Measurements from ENCODE around the gene TEX29.

The TEX29 gene

DNA sequence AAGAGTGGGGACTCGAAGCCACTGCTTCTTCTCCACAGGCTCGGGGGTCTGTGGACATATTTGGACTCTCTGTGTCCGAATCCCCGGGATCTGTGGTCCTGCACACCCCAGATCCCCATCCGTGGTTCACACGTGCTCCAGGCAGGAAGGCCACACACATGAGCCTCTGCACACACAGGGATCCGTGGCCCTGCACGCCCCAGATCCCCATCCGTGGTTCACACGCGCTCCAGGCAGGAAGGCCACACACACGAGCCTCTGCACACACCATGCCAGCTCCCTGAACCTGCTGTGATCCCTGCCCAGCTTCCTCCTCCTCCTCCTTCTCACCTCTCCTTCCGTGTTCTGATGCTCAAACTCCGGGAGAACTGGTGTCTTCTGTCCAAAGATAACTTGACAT lies 3.1 kb downstream of the TEX29 start:
- DNase-seq = no peak

DNA sequence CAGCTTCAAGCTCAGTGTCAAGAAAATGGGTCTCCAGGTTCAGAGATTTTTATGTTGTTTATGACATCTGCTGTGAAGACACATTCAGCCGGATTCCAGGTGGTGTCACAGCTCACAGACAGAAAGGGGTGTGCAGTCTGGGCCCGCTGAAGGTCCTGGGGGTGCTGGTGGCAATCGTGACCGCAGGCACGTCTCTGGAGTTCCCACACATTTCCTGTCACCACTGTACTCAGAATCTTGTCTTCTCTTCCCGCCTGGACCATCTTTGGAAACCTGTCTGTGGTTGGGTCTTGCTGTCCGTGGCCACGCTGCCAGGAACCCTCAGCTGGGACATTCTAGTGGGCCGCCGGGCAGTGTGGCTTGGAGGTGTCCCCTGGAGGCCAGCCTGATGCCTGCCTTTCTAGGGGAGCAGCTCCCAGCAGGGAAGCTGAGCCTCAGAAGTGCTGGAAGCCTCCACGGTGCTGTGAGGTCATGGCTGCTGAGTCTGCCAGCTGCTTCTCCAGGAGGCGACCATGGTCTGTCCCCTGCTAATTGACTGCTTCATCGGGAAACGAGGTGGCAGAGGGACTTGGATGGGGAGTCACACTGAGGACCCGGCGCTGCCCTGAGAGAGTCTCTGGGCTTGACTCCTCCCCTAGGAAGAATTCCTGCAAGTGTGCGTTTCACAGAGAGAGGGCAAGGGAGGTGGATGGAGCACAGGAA lies 3.7 kb downstream of the TEX29 start:
- no peak for DNase-seq

DNA sequence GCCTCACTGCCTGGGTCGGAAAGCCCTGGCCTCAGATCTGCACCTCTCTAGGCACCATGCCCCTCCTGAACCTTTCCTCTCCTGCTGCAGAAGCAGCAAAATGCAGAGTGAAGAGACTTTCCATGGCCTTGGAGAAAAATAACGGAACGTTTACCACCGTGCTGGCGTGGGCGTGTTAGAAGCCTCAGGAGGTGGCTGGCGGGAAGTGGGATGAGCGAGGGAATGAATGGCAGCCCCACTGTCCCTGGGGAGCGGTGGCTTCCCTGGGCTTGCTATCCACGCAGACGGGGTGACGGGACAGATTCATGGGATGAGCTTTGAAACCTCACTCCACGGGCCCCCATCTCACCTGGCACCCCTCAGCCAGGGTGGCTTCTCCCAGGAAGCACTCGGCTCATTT lies 4.3 kb downstream of the TEX29 start:
- DNase-seq = no peak

DNA sequence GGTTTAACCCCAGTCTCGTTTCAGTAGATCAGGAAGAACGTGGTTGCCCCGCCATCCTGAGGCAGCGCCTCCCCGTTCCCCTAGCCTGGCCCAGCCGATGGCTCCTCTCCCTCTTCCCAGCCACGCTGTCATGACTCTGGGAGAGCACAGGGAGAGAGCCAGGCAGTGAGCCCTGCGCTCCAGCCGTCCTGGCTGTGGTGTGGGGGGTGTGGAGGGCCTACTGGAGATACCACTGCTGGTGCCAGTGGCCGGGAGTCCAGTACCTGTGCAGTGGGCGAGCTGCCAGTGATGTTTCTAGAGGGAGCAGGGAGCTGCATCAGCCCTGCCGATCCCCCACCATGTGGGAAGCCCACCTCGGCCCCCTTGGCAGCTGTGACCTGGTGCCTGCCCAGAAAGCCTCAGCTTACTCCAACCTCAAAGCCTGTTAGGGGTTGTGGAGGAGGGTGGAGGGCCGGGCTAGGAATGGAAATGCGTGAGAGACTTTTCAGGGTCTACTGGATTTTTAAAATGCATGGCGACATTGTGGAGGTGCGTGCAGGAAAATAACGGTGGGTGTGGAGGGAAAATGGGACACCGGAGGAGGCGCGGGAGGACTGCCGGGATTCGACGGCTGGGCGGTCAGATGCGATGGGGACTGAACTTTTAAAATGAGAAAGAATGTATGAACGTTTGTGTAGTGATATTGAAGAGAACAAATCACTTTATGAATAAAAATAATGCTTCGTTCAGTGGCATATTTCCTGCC lies 4.9 kb downstream of the TEX29 start:
- DNase-seq = no peak

DNA sequence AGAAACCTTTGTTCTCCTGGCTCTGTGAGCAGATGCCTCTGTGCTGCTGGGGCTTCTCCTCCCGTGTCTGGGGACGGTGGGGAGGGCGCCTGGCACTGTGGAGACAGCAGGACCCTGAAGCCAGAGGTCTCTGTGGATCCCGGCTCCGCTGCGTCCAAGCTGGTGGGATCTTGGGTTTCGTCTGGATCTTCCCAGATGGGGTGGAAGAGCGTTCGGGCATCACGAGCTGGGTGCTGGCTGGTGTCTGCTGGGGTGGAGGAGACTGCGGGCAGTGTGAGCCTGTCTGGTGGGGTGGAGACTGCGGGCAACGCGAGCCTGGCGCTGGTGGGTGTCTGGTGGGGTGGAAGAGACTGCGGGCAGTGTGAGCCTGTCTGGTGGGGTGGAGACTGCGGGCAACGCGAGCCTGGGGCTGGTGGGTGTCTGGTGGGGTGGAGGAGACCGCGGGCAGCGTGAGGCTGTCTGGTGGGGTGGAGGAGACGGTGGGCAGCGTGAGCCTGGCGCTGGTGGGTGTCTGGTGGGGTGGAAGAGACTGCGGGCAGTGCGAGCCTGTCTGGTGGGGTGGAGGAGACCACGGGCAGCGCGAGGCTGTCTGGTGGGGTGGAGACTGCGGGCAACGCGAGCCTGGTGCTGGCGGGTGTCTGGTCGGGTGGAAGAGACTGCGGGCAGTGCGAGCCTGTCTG lies 5.6 kb downstream of the TEX29 start:
- DNase-seq = no peak

DNA sequence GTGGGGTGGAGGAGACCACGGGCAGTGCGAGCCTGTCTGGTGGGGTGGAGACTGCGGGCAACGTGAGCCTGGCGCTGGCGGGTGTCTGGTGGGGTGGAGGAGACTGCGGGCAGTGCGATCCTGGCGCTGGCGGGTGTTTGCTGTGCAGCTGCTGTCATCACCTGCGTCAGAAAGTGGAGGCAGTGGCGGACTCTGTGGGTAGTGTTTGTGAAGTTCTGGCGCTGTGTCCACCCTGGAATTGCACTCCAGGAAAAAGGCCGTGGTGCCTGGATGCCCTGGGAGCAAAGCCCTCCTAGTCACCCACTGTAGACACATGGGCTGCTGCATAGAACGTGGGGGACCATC lies 6.2 kb downstream of the TEX29 start:
- no peak for DNase-seq

DNA sequence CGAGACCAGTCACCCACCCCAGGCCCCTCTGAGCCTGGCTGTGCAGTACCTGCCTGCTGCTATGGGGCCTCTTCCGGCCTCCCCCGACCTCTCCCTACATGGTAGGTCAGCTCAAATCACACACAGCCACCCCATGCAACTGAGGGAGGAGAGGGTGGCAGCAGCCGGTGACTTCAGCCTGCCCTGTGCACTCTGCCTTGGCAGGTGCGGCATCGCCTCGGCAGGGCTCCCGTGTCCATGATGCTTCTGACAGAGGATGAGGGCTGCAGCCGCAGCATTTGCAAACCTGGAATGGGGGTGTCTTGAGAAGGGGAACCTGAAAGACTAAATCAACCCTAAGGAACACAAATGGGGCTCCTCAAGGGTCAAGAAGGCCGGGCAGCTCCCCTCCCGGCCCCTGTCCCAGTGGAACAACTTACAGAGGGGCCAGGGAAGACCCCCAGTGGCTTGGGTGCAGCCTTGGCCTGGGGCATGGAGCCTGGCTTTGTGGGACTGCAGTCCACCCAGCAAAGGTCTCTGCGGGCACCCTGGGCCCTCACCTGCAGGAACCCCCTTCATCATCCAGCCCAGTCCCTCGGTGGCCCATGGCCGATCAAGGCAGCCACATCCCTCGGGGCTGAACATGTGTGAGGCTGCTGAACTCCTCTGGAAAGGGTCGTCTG lies 6.7 kb downstream of the TEX29 start:
- peak in 1 of 2 experiments; percentile 15 for DNase-seq

DNA sequence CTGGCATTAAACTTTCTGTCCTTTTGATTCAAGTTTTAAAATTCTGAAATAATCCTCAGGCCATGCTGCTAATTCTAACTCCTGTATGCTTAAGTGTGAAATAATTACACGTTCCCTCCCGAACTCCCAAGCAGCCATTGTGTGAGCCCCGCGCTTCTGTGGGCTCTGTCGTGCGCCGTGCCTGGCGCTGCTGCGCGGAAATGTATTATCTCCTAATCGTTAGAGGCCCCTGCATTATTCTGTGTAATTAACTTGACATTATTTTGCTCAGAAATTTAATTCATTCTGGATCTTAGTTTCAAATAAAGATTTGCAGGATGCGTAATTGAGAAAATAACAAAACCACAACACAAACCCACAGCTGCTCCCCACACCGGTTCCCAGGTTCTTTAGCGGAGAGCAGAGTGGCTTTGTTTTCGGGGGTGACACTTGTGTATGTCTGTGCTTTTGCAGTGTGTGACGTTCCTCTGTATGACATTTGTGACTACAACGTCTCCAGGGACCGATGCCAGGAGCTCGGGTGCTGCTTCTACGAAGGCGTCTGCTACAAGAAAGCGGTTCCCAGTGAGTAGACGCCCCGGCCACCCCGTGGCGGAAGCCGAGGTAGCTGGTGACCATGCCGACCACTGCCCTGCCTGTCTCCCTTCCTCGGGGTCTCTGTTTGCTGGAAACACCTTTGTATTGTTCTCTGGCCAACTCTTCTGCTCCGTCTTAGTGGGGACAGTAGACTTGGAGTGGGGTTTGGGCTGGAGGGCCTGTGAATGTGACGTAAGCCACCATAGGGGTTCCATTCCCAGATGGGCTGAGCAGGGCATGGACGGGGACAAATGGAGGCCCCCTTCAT lies 7.5 kb downstream of the TEX29 start:
- DNase-seq = no peak

DNA sequence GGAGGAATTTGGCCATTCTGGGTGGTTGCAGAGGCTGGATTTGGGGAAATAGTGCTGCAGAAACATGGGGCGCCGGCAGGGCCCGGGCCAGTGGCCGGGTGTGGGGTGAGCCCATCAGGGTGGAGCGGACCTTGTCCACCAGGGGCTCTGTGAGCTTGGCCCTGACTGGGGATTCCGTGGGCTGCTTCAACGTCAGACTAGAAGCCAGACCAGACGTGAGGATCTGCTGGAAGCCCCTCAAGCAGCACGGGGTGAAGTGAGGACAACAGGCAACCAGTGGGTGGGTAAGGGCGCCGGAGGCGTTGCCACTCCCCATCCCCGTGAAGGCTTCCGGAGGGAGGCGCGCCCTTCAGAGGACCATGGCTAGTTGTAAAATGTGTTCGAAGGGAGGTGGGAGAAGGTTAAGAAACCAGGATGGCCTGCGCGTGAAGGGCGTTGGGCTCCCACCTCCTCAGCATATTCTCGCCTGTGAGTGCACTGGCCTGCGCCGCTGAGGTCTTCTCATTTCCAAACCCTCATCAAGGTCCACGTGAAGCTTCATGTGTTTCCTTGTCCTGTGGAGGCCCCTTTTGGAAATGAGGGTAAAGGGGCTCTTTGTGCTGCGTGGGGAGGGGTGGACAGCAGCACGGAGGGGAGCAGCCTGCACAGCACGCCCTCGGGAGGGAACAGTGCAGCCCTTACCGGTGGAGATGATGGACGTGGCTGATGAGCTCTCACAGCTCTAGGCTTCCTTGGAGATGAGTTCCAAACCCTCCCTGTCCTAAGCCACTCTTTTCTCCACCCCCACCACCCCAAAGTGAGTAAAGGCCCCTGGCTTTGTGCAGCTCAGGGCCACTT lies 8.3 kb downstream of the TEX29 start:
- no peak for DNase-seq

DNA sequence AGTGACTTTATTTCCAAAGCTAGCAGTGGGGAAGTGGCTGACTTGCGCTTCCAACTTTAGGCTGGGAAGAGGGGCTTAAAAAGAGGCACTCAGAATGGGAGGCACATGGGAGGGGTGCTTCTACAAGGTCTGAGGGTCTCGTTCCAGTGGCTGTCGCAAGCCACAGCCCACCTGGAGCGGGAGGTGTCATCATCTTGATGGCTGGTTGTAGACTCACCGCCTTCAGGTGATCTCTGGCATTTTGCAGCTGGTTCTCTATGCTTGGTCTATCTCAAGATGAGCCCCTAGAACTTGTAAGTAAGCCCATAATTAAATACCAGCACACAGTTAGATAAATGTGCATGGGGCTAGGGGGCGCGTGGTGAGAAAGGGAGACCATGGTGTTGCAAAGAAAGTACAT lies 9.2 kb downstream of the TEX29 start:
- no peak for DNase-seq

DNA sequence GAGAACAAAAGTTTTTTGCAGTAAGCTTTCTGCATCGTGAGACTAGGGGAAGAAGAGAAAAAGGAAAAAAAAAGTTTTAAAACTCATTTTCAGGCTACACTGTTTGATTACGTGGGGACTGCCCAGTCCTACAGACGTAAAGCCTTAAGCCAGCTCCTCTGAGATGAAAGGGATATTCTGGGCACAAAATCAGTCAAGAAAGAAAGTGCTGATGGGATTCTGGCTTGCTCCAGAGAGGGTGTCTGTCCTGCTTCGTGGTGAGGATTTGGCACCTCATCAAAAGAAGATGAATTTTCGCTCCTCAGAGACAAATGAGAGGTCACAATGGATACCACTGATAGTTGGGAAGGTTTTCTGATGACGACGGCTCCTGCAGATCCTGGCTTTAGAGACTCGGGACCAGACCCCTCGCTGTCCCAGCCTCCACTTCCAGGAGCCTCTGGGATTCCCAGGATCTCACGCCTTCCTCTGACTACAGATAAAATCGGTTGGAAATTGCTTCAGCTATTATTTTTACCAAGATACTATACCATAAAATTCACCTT lies 9.7 kb downstream of the TEX29 start:
- no peak for DNase-seq

DNA sequence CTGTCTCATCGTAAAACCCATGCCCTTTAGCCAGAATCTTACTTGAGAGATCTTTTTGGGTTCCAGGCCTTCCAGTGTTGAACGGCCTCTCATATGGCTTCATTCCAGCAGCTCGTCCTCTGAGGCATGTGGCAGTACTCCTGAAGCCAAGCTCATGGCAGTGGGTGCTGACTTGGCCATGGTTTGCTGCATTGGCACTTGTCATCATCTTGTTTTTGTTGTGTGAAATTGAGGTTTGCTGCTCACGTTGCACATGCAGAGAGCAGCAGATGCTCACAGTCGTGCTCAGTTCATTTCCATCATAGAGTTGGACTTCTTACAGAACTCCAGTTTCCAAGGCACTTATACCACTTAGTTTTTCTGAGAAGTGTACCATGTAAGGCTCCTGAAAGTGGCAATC lies 14.9 kb downstream of the TEX29 start:
- no peak for DNase-seq

DNA sequence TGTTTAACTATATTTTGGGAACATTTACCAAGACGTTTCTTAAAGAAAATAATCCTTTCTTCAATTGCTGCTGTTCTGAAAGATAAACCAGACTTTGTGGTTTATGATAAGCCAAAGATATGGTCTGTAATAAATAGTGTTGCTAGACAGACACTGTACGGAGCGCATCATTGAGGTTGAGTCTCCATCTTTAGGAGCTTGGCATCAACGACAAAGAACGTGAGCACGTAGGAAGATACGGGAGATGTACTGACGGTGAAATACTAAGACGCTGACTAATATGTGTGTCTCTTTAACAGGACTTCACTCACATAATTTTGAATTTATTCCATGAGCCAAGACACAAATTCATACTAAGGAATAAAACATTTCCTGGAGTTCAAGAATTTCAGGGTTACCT lies 16.2 kb downstream of the TEX29 start:
- DNase-seq = no peak

DNA sequence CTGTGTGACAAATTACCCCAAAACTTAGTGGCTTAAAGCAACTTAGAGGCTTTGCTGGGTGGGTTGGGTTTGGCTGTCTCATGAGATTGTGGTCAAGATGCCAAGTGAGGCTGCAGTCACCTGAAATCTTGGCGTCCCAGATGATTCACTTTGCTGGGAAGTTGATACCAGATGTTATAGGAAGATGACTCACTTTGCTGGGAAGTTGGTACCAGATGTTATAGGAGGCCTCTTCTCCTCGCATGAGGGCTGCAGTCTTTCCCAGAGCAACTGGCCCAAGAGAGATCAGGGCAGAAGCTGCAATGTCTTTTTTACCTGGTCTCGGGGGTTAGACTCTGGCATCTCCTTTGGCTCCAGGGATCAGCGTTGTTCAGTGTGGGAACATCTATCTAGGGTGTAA lies 16.8 kb downstream of the TEX29 start:
- DNase-seq = peak in 1 of 2 experiments; percentile 9

DNA sequence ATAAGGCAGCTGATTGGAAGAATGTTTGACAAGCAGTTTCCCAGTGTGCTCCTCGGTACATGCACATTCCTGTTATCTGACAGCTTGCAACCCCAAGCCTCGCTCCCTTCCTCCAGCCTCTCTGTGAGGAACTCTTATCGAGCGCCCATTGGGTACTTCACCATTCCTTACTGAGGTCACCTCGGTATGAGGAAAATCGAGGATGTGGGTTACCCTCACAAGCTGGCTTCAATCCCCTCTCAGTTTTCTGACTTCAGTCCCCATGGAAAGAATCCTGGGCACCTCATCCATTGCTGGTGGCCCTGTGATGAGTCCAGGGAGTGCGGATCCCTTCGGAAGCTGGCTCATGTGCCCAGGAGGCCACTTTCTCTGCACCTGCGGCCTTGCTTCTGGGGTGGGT lies 17.3 kb downstream of the TEX29 start:
- no peak for DNase-seq

DNA sequence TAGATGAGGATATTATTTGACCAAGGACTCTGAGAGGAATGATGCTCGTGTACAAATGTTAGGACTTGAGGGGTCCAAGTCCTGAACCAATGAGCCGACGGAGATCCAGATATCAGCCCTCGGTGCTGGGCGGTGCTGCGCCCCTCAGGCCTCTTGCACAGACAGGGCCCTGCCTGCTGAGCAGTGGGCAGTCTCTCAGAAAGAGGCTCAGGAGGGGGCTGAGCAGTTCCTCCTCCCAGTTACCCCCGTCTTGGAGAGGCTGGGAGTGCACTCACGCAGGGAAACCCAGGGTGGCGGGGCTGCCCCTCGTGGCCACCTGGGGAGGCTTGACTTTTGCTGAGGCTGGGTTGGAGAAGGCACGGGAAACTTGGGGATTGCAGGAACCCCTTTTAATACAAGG lies 18.4 kb downstream of the TEX29 start:
- no peak for DNase-seq

DNA sequence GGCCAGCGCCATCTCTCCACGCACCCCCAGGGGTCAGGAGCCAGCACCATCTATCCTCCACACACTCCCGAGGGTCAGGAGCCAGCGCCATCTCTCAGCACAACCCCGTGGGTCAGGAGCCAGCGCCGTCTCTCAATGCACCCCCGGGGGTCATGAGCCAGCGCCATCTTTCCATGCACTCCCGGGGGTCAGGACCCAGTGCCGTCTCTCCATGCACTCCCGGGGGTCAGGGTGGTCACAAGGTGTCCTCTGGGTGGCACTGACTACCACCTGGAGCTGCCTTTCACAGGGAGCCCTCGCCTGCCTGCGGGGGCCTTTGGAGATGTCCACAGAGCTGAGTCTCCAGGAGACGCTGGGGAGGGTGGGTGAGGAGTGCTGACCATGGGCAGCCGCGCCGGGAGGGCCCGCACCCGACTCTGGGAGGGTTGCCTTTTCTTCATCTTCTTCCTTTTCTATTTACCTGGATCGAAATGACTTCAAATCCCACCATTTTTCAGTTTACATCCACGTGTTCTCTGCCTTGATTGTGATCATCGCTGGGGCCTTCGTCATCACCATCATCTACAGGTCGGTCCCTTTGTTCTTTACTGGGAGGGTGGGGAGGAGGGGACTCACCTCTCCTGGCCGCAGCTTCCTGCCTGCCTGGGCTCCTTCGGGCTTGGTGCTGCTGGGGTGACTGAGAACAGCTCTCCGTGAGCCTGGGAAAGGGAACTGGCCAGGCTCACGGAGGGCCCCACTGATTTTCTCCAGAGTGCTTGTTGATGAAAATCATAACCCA lies 19.1 kb downstream of the TEX29 start:
- no peak for DNase-seq

DNA sequence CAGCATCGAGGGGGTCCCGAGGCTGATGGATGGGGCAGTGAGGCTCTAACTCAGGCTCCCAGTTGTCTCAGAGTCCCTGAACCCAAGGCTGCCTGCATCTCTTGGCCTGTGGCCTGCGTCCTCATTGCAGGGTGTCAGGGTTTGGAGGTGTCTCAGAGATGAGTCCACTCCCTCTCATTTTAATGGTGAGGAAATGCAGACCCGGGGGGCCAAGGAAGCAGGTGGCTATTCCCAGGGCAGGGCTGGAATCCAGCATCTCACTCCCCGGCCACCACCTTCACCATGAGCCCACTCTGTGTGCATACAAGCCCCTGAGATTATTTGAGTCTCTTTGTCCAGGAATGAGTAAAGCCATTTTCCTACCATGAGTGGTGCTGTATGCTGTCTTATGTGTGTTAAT lies 21.4 kb downstream of the TEX29 start:
- DNase-seq = no peak

DNA sequence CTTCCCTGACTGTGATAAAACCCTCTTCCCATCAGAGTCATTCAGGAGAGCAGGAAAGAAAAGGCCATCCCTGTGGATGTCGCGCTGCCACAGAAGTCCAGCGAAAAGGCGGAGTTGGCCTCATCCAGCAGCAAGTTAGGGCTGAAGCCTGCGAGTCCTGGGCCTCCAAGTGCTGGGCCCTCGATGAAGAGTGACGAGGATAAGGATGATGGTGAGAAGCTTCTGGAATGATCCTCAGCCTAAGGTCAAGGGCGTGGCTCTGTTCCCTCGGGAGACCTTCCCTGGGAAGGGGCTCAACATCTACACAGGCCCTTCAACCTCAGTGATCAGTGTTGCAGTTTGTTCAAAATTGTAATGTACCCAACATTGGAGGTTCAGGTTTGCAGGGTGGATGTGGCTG lies 22.3 kb downstream of the TEX29 start:
- no peak for DNase-seq

DNA sequence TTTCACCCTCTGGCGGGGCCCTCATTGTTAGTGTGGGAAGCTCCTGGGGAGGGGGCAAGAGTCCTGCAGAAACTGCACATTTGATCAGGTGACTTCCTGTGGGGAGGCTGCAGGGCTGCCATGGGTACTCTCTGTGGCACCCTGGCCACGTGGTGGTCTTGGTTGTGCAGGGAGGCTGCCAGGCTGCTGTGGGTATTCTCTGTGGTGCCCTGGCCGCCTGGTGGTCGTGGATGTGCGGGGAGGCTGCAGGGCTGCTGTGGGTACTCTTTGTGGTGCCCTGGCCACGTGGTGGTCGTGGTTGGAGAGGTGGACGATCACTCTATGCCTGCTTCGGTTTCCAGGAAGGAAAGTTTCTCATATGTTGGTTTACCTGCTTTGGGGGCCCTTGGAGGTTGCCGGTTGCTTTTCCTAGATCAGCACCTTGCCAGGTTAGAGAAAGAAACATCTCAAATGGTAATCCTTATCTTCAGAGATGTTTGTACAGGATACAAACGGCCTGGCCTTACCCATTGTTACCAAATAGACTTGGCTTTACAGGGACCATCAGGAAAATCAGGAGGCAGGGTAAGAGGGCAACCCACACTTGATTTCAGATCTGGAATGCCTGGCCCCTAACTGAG lies 22.9 kb downstream of the TEX29 start:
- no peak for DNase-seq

Measured in activated T-cell treated with anti-CD3 and anti-CD28 coated beads, Interleukin-2, amount 50 U/mL, for 48 hours (primary cell).